Kidney epithelial cell (primary cell): ENCODE measurements around the gene GTF2A1. TPM values are rescaled to one million over a fixed set of nuclear protein-coding genes. Genes with fewer than 3 reads are reported as not detected.

Experiments
- DNase-seq: peaks from one replicate; pipeline ENCODE4 v3.0.0-alpha.2; 2010; ENCODE audit warnings: low read depth
- H3K27me3 ChIP-seq: 2 replicates; pipeline ENCODE4 v1.6.0; 2011; ENCODE audit warnings: low read length; ENCODE audit not compliant: control insufficient read depth, insufficient read depth
- H3K36me3 ChIP-seq: 2 replicates; pipeline ENCODE4 v1.5.1; 2011; ENCODE audit warnings: low read length; ENCODE audit not compliant: control insufficient read depth, insufficient read depth
- H3K4me3 ChIP-seq: 2 replicates; pipeline ENCODE4 v1.5.1; 2011; ENCODE audit warnings: low read depth, mild to moderate bottlenecking, control low read depth, low read length
- total RNA-seq: library from RNA; depleted of rRNA; stranded (reverse); fragments of >200 nt; gene quantifications from 2 replicates; pipeline ENCODE4 v1.2.3, GENCODE V29; 2015
- TF ChIP-seq, protein P1 (sequence below): IDR thresholded peaks from 2 replicates; pipeline ENCODE4 v1.5.1; 2011; ENCODE audit warnings: mild to moderate bottlenecking, moderate library complexity, low read length, control low read depth, inconsistent platforms; ENCODE audit not compliant: insufficient read depth, poor library complexity, severe bottlenecking

Gene GTF2A1
- total RNA-seq, 1 donor from 2014 or later = 31.9 TPM

DNA sequence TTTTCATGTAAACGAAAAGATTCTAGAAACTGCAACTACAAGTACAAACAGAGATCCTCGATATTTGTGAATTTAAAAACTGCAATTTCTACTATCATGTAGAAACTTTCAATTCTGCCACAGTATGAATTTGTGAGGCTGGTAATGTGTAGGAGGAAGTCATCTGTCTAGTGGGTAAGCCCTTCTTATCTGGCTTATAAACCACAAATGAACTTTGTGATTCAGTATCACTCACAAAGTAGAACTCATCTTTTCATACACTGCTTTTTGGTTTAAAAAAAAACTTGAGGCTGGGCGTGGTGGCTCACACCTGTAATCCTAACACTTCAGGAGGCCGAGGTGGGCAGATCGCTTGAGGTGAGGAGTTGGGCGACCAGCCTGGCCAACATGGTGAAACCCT lies 20.7 kb downstream of the GTF2A1 start:
- TF ChIP-seq, protein P1, sequence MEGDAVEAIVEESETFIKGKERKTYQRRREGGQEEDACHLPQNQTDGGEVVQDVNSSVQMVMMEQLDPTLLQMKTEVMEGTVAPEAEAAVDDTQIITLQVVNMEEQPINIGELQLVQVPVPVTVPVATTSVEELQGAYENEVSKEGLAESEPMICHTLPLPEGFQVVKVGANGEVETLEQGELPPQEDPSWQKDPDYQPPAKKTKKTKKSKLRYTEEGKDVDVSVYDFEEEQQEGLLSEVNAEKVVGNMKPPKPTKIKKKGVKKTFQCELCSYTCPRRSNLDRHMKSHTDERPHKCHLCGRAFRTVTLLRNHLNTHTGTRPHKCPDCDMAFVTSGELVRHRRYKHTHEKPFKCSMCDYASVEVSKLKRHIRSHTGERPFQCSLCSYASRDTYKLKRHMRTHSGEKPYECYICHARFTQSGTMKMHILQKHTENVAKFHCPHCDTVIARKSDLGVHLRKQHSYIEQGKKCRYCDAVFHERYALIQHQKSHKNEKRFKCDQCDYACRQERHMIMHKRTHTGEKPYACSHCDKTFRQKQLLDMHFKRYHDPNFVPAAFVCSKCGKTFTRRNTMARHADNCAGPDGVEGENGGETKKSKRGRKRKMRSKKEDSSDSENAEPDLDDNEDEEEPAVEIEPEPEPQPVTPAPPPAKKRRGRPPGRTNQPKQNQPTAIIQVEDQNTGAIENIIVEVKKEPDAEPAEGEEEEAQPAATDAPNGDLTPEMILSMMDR = no peak
- H3K27me3 ChIP-seq = no peaks in the 10 kb centered on the region
- H3K36me3 ChIP-seq = no peaks in the 10 kb centered on the region

DNA sequence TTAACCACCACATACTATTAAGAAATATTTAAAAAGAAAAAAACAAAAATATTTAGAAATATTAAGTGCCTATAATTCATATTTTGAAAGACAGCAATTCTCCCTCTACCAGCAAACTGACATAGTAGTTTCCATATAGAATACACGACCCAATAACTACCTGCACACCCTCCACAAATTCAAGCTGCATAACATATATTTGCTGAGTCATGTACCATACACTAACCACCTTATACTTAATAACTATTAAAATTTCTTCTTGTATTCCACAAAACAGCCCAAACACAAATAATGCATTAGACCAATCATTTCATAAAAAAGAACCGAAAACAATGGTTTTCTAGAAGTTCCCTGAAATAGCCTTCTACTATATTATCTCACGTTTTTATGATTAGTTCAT lies 21.7 kb downstream of the GTF2A1 start:
- no peaks in the 10 kb centered on the region for H3K27me3 ChIP-seq
- H3K36me3 ChIP-seq = no peaks in the 10 kb centered on the region
- no peak overlapping the region for H3K4me3 ChIP-seq
- no peak for DNase-seq
- TF ChIP-seq, protein P1 = no peak

More for the DNA sequence above, 20.7 kb downstream of the GTF2A1 start:
- DNase-seq = no peak
- no peak overlapping the region for H3K4me3 ChIP-seq

DNA sequence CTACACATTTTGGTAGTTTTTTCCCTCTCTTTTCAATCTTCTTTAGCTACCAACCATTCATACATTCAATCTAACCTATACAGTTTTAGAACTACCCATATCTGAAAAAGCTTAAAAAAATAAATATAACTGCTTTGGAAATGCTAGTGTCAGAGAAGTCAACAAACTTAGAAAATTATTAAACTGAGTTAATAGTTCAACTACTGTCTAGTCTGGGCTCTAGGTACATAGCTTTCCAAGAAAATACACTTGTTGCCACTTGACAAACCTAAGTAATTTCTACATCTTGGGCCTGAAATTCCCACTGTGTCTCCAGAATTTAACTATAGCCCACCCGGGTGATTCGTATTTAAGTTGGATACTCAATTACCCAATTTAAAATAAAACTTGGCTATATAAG lies 22.1 kb downstream of the GTF2A1 start:
- Histone ChIP-seq H3K27me3 (no peaks in the 10 kb centered on the region), H3K36me3 (no peaks in the 10 kb centered on the region), H3K4me3 (no peak overlapping the region)
- TF ChIP-seq, protein P1 = no peak
- no peak for DNase-seq

DNA sequence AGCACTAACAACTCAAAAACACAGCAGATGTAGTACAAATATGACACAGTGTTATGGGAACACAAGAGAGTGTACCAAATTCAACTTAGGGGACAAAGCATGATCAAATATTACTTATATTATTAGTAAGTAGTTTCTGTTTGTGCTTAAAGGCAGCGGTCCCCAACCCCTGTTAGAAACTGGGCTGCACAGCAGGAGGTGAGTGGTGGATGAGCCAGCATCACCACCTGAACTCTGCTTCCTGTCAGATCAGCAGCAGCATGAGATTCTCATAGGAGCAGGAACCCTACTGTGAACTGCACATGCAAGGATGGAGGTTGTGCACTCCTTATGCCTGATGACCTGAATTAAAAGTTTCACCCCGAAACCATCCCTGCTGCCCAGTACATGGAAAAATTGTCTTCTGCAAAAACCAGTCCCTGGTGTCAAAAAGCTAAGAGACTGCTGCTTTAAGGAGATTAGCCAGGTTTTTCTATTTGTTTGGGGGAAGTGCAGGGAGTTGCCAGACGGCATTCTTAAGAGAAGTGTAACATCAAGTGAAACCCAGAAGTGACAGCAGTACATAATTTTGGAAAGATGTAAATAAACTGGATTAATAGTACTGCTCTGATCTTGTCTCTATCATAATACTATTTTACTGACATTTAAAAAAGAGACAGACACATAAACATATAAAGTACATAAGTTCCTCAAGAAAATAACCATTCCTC lies 26.7 kb downstream of the GTF2A1 start:
- H3K36me3 ChIP-seq = peaks cover 1% of the 10 kb centered on the region
- DNase-seq = no peak
- TF ChIP-seq, protein P1 = no peak

DNA sequence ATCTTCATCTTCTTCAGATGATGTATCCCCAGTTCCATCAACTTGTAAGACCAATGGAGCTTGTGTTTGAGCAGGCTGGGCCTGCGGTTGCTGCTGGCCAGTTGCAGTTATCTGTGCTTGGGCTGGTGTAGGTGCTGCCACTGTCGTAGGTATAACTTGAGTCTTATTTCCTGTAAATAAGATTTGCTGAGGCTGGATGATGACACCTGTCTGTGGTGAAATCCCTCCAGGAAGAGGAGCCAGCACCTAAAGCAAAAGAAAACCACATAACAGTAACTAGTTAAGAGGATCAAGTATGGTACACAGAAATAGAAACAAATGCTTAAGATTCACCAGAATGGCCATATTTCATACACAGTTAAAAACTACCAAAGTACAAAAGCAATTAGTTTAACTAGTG lies 28.2 kb downstream of the GTF2A1 start:
- no peaks in the 10 kb centered on the region for H3K27me3 ChIP-seq
- TF ChIP-seq, protein P1 = no peak
- H3K36me3 ChIP-seq = peaks cover 1% of the 10 kb centered on the region
- no peak overlapping the region for H3K4me3 ChIP-seq
- no peak for DNase-seq

More for the DNA sequence above, 26.7 kb downstream of the GTF2A1 start:
- Histone ChIP-seq H3K27me3 (no peaks in the 10 kb centered on the region), H3K4me3 (no peak overlapping the region)
